ENCODE data around the gene INPP5E. TPM values are rescaled to one million over a fixed set of nuclear protein-coding genes. Genes with fewer than 3 reads are reported as not detected.

Gene INPP5E
- total RNA-seq, 1 donor, result 12.5 TPM

GRCh38 chr9:136392538-136393449, 46.9 kb downstream of the INPP5E start:
- H3K4me3 ChIP-seq (ENCODE audit: low read depth, low read length), result no peak overlapping the region
- no peak for TF ChIP-seq CTCF (IDR thresholded peaks at IDR 0.05; ENCODE audit: insufficient read depth, low read length)
- DNase-seq (ENCODE audit: low read depth), result peak; percentile 64

GRCh38 chr9:136391737-136392537, 47.7 kb downstream of the INPP5E start:
- no peak for TF ChIP-seq CTCF (IDR thresholded peaks at IDR 0.05; ENCODE audit: insufficient read depth, low read length)
- no peak overlapping the region for H3K4me3 ChIP-seq (ENCODE audit: low read depth, low read length)
- no peak for DNase-seq (ENCODE audit: low read depth)

- TF ChIP-seq CTCF (IDR thresholded peaks at IDR 0.05; ENCODE audit: insufficient read depth, low read length), result no peak
- H3K4me3 ChIP-seq (ENCODE audit: low read depth, low read length), result no peak overlapping the region
- DNase-seq (ENCODE audit: low read depth), result no peak
Observed at GRCh38 chr9:136389396-136389795, 50.2 kb downstream of the INPP5E start.

GRCh38 chr9:136387217-136387616, 52.4 kb downstream of the INPP5E start:
- TF ChIP-seq CTCF (IDR thresholded peaks at IDR 0.05; ENCODE audit: insufficient read depth, low read length), result no peak
- DNase-seq (ENCODE audit: low read depth), result no peak
- no peak overlapping the region for H3K4me3 ChIP-seq (ENCODE audit: low read depth, low read length)

- no peak overlapping the region for H3K4me3 ChIP-seq (ENCODE audit: low read depth, low read length)
- DNase-seq (ENCODE audit: low read depth), result no peak
- TF ChIP-seq CTCF (IDR thresholded peaks at IDR 0.05; ENCODE audit: insufficient read depth, low read length), result no peak
Observed at GRCh38 chr9:136386018-136386417, 53.6 kb downstream of the INPP5E start.

GRCh38 chr9:136385015-136385414, 54.6 kb downstream of the INPP5E start:
- no peak for DNase-seq (ENCODE audit: low read depth)
- no peak overlapping the region for H3K4me3 ChIP-seq (ENCODE audit: low read depth, low read length)
- TF ChIP-seq CTCF (IDR thresholded peaks at IDR 0.05; ENCODE audit: insufficient read depth, low read length), result no peak
